ENCODE data around the gene ABCB11.

ABCB11 gene

GRCh38 chr2:169035887-169036286 is 4.8 kb upstream of the ABCB11 start:
- peaks cover under 1% of the 10 kb centered on the region for H3K4me1 ChIP-seq (ENCODE audit: low read length)
- H3K27ac ChIP-seq (ENCODE audit: low read length) = no peak overlapping the region
- no peak overlapping the region for H2AFZ ChIP-seq (ENCODE audit: low read length)
- H3K4me2 ChIP-seq (ENCODE audit: low read depth, low read length) = no peak overlapping the region
- no peaks in the 10 kb centered on the region for H3F3A ChIP-seq (ENCODE audit: insufficient read depth, low read length)
- no peaks in the 10 kb centered on the region for H3K79me2 ChIP-seq (ENCODE audit: low read length)
- no peaks in the 10 kb centered on the region for H3K36me3 ChIP-seq (replicated peaks; ENCODE audit: insufficient read depth, low read length)
- no peak for DNase-seq
- no peaks in the 10 kb centered on the region for H4K20me1 ChIP-seq (ENCODE audit: insufficient read depth, low read length)
- TF ChIP-seq, protein P1, sequence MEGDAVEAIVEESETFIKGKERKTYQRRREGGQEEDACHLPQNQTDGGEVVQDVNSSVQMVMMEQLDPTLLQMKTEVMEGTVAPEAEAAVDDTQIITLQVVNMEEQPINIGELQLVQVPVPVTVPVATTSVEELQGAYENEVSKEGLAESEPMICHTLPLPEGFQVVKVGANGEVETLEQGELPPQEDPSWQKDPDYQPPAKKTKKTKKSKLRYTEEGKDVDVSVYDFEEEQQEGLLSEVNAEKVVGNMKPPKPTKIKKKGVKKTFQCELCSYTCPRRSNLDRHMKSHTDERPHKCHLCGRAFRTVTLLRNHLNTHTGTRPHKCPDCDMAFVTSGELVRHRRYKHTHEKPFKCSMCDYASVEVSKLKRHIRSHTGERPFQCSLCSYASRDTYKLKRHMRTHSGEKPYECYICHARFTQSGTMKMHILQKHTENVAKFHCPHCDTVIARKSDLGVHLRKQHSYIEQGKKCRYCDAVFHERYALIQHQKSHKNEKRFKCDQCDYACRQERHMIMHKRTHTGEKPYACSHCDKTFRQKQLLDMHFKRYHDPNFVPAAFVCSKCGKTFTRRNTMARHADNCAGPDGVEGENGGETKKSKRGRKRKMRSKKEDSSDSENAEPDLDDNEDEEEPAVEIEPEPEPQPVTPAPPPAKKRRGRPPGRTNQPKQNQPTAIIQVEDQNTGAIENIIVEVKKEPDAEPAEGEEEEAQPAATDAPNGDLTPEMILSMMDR (IDR thresholded peaks at IDR 0.05; ENCODE audit: low read length) = no peak
- TF ChIP-seq EZH2 (optimal IDR thresholded peaks at IDR 0.05; ENCODE audit: low read depth, low read length) (no peak), EZH2phosphoT487 (IDR thresholded peaks at IDR 0.05; ENCODE audit: low read length) (no peak)
- no peak overlapping the region for H3K9ac ChIP-seq (ENCODE audit: low read length)
- no peaks in the 10 kb centered on the region for H3K27me3 ChIP-seq (replicated peaks; ENCODE audit: insufficient read depth, low read length)
- no peaks in the 10 kb centered on the region for H3K9me3 ChIP-seq (replicated peaks; ENCODE audit: insufficient read depth, low read length)
- H3K9me2 ChIP-seq (replicated peaks; ENCODE audit: insufficient read depth, low read length) = no peaks in the 10 kb centered on the region
- no peak overlapping the region for H3K4me3 ChIP-seq (ENCODE audit: low read length)

GRCh38 chr2:169034984-169035544 is 3.9 kb upstream of the ABCB11 start:
- Histone ChIP-seq H3K9me2 (replicated peaks; ENCODE audit: insufficient read depth, low read length) (no peaks in the 10 kb centered on the region), H3F3A (ENCODE audit: insufficient read depth, low read length) (no peaks in the 10 kb centered on the region), H3K79me2 (ENCODE audit: low read length) (no peaks in the 10 kb centered on the region), H3K36me3 (replicated peaks; ENCODE audit: insufficient read depth, low read length) (no peaks in the 10 kb centered on the region), H3K27ac (ENCODE audit: low read length) (no peak overlapping the region), H3K27me3 (replicated peaks; ENCODE audit: insufficient read depth, low read length) (no peaks in the 10 kb centered on the region), H2AFZ (ENCODE audit: low read length) (no peak overlapping the region), H3K4me2 (ENCODE audit: low read depth, low read length) (no peak overlapping the region), H4K20me1 (ENCODE audit: insufficient read depth, low read length) (no peaks in the 10 kb centered on the region), H3K4me1 (ENCODE audit: low read length) (no peaks in the 10 kb centered on the region), H3K9ac (ENCODE audit: low read length) (no peak overlapping the region), H3K9me3 (replicated peaks; ENCODE audit: insufficient read depth, low read length) (no peaks in the 10 kb centered on the region), H3K4me3 (ENCODE audit: low read length) (no peak overlapping the region)
- DNase-seq = no peak
- no peak for TF ChIP-seq EZH2 (optimal IDR thresholded peaks at IDR 0.05; ENCODE audit: low read depth, low read length)
- TF ChIP-seq EZH2phosphoT487 (IDR thresholded peaks at IDR 0.05; ENCODE audit: low read length) = no peak

- no peak for DNase-seq
- Histone ChIP-seq H3K4me1 (ENCODE audit: low read length) (no peaks in the 10 kb centered on the region), H3K4me3 (ENCODE audit: low read length) (no peak overlapping the region), H3K79me2 (ENCODE audit: low read length) (no peaks in the 10 kb centered on the region), H3K27me3 (replicated peaks; ENCODE audit: insufficient read depth, low read length) (no peaks in the 10 kb centered on the region), H4K20me1 (ENCODE audit: insufficient read depth, low read length) (no peaks in the 10 kb centered on the region), H3K9ac (ENCODE audit: low read length) (no peak overlapping the region), H3K27ac (ENCODE audit: low read length) (no peak overlapping the region), H3F3A (ENCODE audit: insufficient read depth, low read length) (no peaks in the 10 kb centered on the region), H3K9me3 (replicated peaks; ENCODE audit: insufficient read depth, low read length) (no peaks in the 10 kb centered on the region), H3K4me2 (ENCODE audit: low read depth, low read length) (no peak overlapping the region), H2AFZ (ENCODE audit: low read length) (no peak overlapping the region), H3K9me2 (replicated peaks; ENCODE audit: insufficient read depth, low read length) (no peaks in the 10 kb centered on the region), H3K36me3 (replicated peaks; ENCODE audit: insufficient read depth, low read length) (no peaks in the 10 kb centered on the region)
- no peak for TF ChIP-seq EZH2 (optimal IDR thresholded peaks at IDR 0.05; ENCODE audit: low read depth, low read length)
- TF ChIP-seq, protein P1 (IDR thresholded peaks at IDR 0.05; ENCODE audit: low read length) = no peak
- no peak for TF ChIP-seq EZH2phosphoT487 (IDR thresholded peaks at IDR 0.05; ENCODE audit: low read length)
These were observed 3.1 kb upstream of the ABCB11 start for GRCh38 chr2:169034256-169034655.

DNA sequence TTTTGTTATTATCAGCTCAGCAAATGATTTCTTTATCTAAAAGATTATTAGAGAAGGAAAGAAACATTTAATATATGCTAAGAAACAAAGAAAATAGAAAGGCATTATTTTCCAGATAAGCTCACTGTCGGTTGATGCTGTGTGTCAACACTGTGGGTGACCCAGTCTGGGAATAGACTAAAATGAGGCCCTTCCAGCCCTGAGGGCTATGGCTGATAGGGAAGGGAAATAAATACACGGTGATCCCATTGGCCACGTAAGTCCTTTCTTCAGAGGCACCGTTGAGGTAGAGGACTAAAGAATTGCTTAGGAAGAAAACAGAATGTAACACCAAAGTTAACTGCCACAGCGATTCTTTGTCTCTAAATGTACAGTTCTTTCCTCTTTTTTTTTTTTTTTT is 1.8 kb downstream of the ABCB11 start:
- H3K9me3 ChIP-seq (replicated peaks; ENCODE audit: insufficient read depth, low read length) = no peaks in the 10 kb centered on the region
- no peak overlapping the region for H2AFZ ChIP-seq (ENCODE audit: low read length)
- DNase-seq = no peak

More for the DNA sequence above, 1.8 kb downstream of the ABCB11 start:
- no peak overlapping the region for H3K9ac ChIP-seq (ENCODE audit: low read length)
- TF ChIP-seq, protein P1 (IDR thresholded peaks at IDR 0.05; ENCODE audit: low read length) = no peak
- TF ChIP-seq EZH2phosphoT487 (IDR thresholded peaks at IDR 0.05; ENCODE audit: low read length) (no peak), EZH2 (optimal IDR thresholded peaks at IDR 0.05; ENCODE audit: low read depth, low read length) (no peak)
- no peak overlapping the region for H3K4me3 ChIP-seq (ENCODE audit: low read length)
- H3K79me2 ChIP-seq (ENCODE audit: low read length) = no peaks in the 10 kb centered on the region
- no peaks in the 10 kb centered on the region for H3K36me3 ChIP-seq (replicated peaks; ENCODE audit: insufficient read depth, low read length)
- no peaks in the 10 kb centered on the region for H3K4me1 ChIP-seq (ENCODE audit: low read length)
- H3F3A ChIP-seq (ENCODE audit: insufficient read depth, low read length) = no peaks in the 10 kb centered on the region
- H3K27me3 ChIP-seq (replicated peaks; ENCODE audit: insufficient read depth, low read length) = no peaks in the 10 kb centered on the region
- no peaks in the 10 kb centered on the region for H3K9me2 ChIP-seq (replicated peaks; ENCODE audit: insufficient read depth, low read length)
- no peak overlapping the region for H3K4me2 ChIP-seq (ENCODE audit: low read depth, low read length)
- H4K20me1 ChIP-seq (ENCODE audit: insufficient read depth, low read length) = no peaks in the 10 kb centered on the region
- no peak overlapping the region for H3K27ac ChIP-seq (ENCODE audit: low read length)
